ENCODE results near the gene PRUNE2. TPM values are rescaled to one million over a fixed set of nuclear protein-coding genes. Genes with fewer than 3 reads are reported as not detected.

Gene PRUNE2
- total RNA-seq, 4 donors from 2014 or later = 4.1 to 13.1 (median 5.4) TPM

DNA sequence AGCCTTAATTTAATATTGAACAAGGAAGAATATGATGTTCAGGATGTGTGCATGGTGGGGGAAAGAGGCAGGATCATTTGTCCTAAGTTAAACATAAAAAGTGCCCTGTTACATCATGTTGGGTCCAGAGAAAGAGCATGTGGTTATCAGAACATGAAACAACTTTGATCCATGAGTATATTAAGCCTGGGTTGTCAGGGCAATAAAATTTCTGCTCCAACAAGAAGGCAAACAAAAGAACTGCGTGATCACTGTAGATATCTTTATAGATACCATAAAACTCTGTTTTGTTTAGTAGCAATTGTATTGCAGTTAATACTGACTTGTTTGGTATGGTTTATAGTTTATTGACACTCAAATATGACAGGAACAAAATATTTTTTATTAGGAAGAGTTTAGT is 106.4 kb downstream of the PRUNE2 start:
- no peak overlapping the region for H3K4me3 ChIP-seq (ENCODE audit: low read depth, poor library complexity, severe bottlenecking)
- WGBS, 2 donors = 80 to 81% methylated on average over 1 of the region's 1 CpG
- no peak for TF ChIP-seq POLR2A (IDR thresholded peaks at IDR 0.05)
- TF ChIP-seq, protein P1, sequence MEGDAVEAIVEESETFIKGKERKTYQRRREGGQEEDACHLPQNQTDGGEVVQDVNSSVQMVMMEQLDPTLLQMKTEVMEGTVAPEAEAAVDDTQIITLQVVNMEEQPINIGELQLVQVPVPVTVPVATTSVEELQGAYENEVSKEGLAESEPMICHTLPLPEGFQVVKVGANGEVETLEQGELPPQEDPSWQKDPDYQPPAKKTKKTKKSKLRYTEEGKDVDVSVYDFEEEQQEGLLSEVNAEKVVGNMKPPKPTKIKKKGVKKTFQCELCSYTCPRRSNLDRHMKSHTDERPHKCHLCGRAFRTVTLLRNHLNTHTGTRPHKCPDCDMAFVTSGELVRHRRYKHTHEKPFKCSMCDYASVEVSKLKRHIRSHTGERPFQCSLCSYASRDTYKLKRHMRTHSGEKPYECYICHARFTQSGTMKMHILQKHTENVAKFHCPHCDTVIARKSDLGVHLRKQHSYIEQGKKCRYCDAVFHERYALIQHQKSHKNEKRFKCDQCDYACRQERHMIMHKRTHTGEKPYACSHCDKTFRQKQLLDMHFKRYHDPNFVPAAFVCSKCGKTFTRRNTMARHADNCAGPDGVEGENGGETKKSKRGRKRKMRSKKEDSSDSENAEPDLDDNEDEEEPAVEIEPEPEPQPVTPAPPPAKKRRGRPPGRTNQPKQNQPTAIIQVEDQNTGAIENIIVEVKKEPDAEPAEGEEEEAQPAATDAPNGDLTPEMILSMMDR (IDR thresholded peaks at IDR 0.05) = no peak
- intact Hi-C loops (cut with DNase I; ENCODE audit: low total_unique reads) = no loop called here
- DNase-seq (ENCODE audit: low spot score in 2 of 2) = no peak

DNA sequence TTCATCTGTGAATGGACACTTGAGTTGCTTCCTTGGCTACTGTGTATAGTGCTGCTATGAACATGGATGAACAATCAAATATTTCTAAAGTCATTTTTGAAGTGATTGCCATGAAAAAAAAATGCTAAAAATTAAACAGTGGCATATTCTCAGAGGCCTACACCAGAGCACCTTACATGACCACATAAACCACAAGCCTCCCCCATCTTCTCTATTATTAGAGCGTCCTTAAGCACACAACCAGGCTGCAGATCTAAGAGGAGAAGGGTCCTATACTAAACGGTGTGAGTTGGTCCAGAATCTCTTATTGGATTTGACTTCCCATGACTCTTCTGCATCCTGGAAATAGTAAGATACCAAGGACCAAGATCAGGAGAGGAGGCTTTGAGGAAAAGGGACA is 107.4 kb downstream of the PRUNE2 start:
- WGBS, 2 donors = 79 to 82% methylated on average over 2 of the region's 2 CpGs
- intact Hi-C loops (cut with DNase I; ENCODE audit: low total_unique reads) = no loop called here
- TF ChIP-seq, protein P1 (IDR thresholded peaks at IDR 0.05) = no peak
- TF ChIP-seq POLR2A (IDR thresholded peaks at IDR 0.05) = no peak
- no peak for DNase-seq (ENCODE audit: low spot score in 2 of 2)
- no peak overlapping the region for H3K4me3 ChIP-seq (ENCODE audit: low read depth, poor library complexity, severe bottlenecking)

DNA sequence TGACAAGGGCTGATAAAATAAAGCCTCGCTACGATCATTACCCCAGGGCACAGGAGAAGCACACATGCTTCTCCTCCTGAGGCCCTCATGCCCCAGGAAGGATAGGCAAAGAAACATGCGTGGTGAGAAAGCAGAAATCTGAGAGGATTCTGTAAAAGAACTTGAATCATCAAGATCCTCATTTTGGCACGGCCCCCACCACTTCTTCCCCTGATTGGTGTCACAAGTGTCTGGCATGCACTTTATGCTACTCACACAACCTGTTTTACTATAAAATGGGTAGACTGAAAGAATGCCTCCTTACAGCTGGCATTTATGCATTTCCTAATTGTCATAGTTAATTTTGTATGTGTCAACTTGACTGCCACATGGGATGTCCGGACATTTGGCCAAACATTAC is 109.6 kb downstream of the PRUNE2 start:
- intact Hi-C loops (cut with DNase I; ENCODE audit: low total_unique reads) = no loop called here
- WGBS, 2 donors = 61 to 66% methylated on average over 5 of the region's 5 CpGs
- no peak overlapping the region for H3K4me3 ChIP-seq (ENCODE audit: low read depth, poor library complexity, severe bottlenecking)
- DNase-seq (ENCODE audit: low spot score in 2 of 2) = no peak
- no peak for TF ChIP-seq POLR2A (IDR thresholded peaks at IDR 0.05)
- TF ChIP-seq, protein P1 (IDR thresholded peaks at IDR 0.05) = no peak

DNA sequence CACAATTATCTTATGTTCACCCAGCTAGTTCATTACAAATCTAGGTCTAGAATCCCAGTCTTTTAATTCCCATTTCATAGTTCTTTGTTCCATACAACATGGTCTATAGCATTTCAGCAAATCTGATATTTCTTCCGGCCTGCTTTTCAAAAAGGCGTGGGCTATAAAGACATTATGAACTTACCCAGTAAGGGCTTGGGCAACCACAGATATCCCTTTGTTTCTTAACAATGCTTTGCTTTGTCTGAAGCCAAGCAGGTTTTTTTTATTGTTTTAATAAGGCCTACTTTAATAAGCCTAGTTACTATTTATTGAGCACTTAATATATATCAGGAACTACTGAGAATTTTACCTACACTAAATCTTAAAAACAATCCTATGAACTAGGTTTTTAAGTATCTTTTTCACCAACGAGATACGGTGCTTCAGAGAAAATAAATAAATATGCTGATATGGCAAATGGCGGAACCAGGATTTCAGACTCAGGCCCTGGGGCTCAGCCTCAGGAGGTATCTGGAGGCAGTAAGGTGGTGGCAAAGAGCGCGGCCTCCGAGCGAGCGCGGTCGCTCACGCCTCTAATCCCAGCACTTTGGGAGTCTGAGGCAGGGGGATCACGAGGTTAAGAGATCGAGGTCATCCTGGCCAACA is 112.0 kb downstream of the PRUNE2 start:
- TF ChIP-seq POLR2A (IDR thresholded peaks at IDR 0.05) = no peak
- TF ChIP-seq, protein P1 (IDR thresholded peaks at IDR 0.05) = no peak
- no peak overlapping the region for H3K4me3 ChIP-seq (ENCODE audit: low read depth, poor library complexity, severe bottlenecking)
- intact Hi-C loops (cut with DNase I; ENCODE audit: low total_unique reads) = no loop called here
- DNase-seq (ENCODE audit: low spot score in 2 of 2) = no peak
- 92 to 96% methylated on average over 15 of the region's 15 CpGs for WGBS, 2 donors

DNA sequence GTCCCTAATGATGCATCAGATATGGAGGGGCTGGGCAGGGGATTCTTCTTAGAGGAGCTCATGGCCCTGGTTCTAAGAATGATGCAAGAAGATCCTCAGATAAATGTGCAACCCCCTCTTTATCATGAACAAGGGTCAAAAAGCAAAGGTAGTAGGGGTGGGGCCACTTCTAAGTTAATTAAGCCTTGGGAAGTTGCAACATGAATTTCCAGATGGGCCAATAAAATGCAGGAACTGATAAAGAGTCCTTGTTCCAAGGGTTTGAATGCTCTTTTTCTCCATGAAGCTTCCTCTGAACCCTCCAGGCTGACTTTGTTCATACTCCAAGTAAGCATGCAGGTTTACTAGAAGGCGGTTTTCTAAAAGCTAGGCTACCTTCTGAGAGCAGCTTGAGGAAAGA is 116.1 kb downstream of the PRUNE2 start:
- WGBS, 2 donors = 81 to 82% methylated on average over 1 of the region's 1 CpG
- no peak overlapping the region for H3K4me3 ChIP-seq (ENCODE audit: low read depth, poor library complexity, severe bottlenecking)
- TF ChIP-seq, protein P1 (IDR thresholded peaks at IDR 0.05) = no peak
- TF ChIP-seq POLR2A (IDR thresholded peaks at IDR 0.05) = no peak
- DNase-seq (ENCODE audit: low spot score in 2 of 2) = no peak
- intact Hi-C loops (cut with DNase I; ENCODE audit: low total_unique reads) = no loop called here

DNA sequence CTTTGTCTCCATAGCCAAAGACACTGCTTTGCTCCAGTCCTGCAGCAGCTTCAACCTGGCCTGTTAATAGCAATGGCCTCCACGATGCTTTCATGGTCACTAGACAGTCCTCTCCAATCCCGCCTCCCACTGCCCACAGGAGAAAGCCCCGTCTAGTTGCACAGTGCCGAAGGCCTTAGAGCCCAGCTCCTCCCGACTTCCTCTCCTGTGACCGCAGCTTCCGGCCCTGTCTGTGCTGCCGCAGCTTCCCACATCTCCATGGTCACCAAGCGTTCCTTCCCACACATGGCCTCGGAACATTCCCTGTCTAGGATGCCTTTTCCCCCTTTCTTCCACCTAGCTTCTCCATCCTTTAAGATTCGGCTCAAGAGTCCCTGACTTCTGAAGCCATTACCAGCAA is 118.2 kb downstream of the PRUNE2 start:
- TF ChIP-seq, protein P1 (IDR thresholded peaks at IDR 0.05) = no peak
- TF ChIP-seq POLR2A (IDR thresholded peaks at IDR 0.05) = no peak
- 86 to 90% methylated on average over 11 of the region's 11 CpGs for WGBS, 2 donors
- intact Hi-C loops (cut with DNase I; ENCODE audit: low total_unique reads) = no loop called here
- no peak overlapping the region for H3K4me3 ChIP-seq (ENCODE audit: low read depth, poor library complexity, severe bottlenecking)
- no peak for DNase-seq (ENCODE audit: low spot score in 2 of 2)

All from lower leg skin (tissue), 4 donors.